Stimulated activated CD8-positive, alpha-beta memory T cell treated with anti-CD3 and anti-CD28 coated beads, Interleukin-4, amount 100 ng/mL, for 24 hours (primary cell): ENCODE measurements around the gene F8A2.
"Not testable (repeated sequence)": the region's sequence is repeated elsewhere in the genome, so short reads cannot be mapped to it uniquely, and the experiment has no call there.

ENCODE experiments used
- DNase-seq: peaks from one replicate; pipeline ENCODE4 v3.0.0-alpha.2; 2020; ENCODE audit warnings: low read depth

Gene F8A2

GRCh38 chrX:155381843-155382528 lies at the start of gene F8A2:
TSS of gene F8A2 (plus strand) at chrX:155382095. CDS start at chrX:155382115, 20 bp downstream.
- DNase-seq: not testable (repeated sequence)

DNA sequence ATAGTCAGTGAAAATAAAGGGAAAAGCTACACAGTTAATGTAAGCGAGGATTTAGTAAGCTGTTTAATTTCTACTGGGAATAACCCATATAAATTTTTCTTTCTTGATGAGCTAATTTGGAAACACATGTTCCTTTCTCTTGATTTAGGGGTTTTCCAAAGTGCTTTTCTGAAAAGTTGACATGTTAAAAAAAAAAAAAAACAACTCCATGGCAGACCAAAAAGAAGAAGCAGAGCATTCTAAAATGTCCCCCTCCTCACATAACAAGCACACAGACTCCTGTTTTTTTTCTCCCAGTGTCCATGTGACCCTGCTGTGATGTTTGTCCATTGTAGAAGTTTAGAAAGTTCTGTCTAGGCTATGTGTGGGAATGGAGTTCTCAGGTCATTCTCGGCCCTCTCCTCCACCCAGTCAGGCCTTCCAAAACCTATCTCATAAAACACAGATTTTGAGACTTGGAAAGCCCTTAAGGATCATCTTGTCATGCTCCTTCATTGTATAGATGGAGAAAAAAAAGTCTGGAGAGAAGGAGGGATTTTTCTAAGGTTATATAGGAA lies 48.3 kb upstream of the F8A2 start:
- no peak for DNase-seq

GRCh38 chrX:155334486-155335336 lies 47.2 kb upstream of the F8A2 start, which contains the start of gene CLIC2:
TSS of gene CLIC2 (minus strand) at chrX:155334614. CDS start at chrX:155334427, 187 bp downstream.
- no peak for DNase-seq

DNA sequence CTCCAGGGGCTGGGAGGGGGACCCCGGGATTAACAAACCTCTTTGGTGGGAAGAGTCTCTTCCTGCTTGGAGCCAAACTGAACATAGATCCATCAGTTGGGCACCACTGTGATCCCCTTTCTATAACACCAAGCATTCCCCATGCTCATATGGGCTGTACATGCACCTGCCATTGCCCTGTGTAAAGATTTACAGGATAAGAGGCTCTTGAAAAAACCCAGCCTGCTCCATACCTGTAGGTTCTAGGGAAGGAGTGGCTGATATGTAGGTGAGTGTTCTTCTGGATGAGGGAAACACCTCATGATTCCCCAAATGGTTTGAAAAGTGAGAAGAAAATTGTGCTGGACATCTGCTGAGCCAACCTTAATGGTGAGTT lies 46.6 kb upstream of the F8A2 start:
- DNase-seq: not testable (repeated sequence)

DNA sequence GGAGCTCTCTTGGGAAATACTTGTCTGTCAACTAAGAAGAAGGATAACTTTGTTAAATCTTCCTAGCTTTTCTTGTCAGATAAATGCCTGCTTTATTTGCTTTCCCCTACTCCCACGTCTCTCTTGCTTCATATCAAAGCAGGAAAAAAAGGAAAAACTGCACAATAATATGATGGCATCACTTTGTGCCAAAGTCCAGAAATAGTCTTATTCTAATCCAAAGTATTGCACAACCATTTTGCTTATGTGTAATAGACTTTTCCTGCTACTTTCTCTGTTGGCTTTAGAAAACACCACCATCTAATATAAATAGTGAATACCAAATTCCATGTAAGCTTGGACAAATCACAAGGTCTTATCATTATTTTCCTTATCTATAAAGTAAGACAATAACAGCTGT lies 36.2 kb upstream of the F8A2 start:
- not testable (repeated sequence) for DNase-seq

GRCh38 chrX:155349448-155349847 lies 32.4 kb upstream of the F8A2 start:
- DNase-seq: not testable (repeated sequence)

GRCh38 chrX:155363712-155364111 lies 18.2 kb upstream of the F8A2 start:
- not testable (repeated sequence) for DNase-seq

DNA sequence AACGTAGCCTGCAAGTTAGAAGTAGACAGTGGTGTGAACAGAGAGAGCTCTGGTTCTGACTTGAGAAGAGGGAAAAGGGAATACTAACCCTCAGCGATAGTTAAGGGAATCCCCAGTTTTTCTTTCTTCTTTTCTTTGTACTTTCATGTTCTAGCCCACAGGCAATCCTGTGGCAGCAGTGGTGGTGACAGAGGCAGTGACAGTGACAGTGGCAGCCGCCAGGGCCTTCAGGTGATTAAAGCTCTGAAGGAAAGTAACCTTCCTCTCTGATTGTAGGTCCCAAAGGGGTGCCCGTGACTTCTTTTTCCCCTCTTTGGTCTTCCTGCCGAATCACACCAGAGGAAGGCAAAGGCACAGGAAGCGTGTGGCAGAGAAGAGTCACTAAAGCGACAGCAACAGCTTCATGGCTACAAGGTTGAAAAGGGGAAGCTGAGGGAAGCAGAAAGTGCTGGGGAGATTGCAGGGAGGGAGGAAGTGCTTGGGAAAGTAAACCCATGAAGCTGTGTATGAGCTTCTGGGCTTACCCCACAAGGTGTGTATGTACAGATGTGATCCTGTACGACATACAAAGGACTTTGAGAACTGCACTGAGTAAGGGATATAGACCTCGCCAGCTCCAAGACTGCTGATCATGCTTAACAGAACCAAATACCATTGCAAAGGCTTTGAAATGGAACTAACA lies 8.0 kb upstream of the F8A2 start:
- not testable (repeated sequence) for DNase-seq

- DNase-seq: not testable (repeated sequence)
Observed at GRCh38 chrX:155379802-155380201, 2.1 kb upstream of the F8A2 start.

GRCh38 chrX:155382529-155382967 lies 653 bp downstream of the F8A2 start:
- DNase-seq: not testable (repeated sequence)

- DNase-seq: no peak
Observed at GRCh38 chrX:155389634-155390033, 7.7 kb downstream of the F8A2 start.

DNA sequence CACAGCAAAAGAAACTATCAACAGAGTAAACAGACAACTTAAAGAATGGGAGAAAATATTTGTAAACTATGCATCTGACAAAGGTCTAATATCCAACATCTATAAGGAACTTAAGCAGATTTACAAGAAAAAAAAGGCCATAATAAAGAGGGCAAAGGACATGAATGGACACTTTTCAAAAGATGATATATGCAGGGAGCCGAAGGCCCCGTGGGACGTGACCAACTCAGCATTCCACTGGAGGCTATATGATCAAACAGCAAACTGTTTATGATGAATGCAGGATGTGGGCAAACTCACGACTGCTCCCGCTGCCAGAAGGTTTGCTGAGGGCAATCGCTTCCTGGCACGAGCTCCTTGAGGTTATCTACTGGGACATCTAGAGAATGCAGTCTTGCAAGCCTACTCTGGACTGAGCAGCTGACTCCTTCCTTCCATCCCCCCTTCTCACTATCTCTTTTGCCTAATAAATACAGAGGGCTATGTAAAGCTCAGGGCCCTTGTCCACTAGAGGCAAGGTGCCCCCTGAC lies 12.9 kb downstream of the F8A2 start:
- not testable (repeated sequence) for DNase-seq

DNA sequence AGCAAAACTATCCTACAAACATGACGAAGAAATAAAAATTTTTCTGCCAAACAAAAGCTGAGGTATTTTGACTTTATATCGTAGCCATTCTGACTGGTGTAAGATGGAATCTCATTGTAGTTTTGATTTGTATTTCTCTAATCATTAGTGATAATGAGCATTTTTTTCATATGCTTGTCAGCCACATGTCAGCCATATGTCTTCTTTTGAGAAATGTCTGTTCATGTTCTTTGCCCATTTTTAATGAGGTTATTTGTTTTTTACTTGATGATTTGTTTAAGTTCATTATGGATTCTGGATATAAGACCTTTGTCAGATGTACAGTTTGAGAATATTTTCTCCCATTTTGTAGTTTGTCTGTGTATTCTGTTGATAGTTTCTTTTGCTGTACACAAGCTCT lies 24.5 kb downstream of the F8A2 start:
- no peak for DNase-seq

- no peak for DNase-seq
Observed at GRCh38 chrX:155417769-155418168, 35.9 kb downstream of the F8A2 start.
